Tibial artery (tissue), 4 donors: ENCODE results near the gene CCDC137.

Experiments
- DNase-seq, 2 donors: peaks; one replicate each; pipeline ENCODE4 v3.0.0-alpha.2; 2019
- H3K27ac ChIP-seq, 2 donors: fragments of 200-600 bp; sonication (generic) in 1 of 2; 1 replicate in 1 of 2; 2 replicates in 1 of 2; pipeline ENCODE4 v1.5.1; 2018 to 2019; ENCODE audit warnings: mild to moderate bottlenecking in 1 of 2
- H3K27me3 ChIP-seq, 2 donors: fragments of 200-600 bp; sonication (generic) in 1 of 2; one replicate each; pipeline versions ENCODE4 v1.5.1 to v1.6.0; 2016 to 2019
- H3K36me3 ChIP-seq, 3 donors: fragments of 200-600 bp; sonication (generic) in 2 of 3; one replicate each; pipeline ENCODE4 v1.5.1; 2016 to 2019; ENCODE audit warnings: mild to moderate bottlenecking in 2 of 3
- H3K4me1 ChIP-seq, 4 donors: fragments of 200-600 bp; sonication (generic) in 2 of 4; 1 replicate in 3 of 4; 2 replicates in 1 of 4; pipeline ENCODE4 v1.5.1; 2016 to 2019
- H3K4me3 ChIP-seq, 2 donors: fragments of 200-600 bp; sonication (generic) in 1 of 2; 1 replicate in 1 of 2; 2 replicates in 1 of 2; pipeline ENCODE4 v1.5.1; 2018 to 2019; ENCODE audit warnings: mild to moderate bottlenecking in 2 of 2
- H3K9me3 ChIP-seq, 3 donors: fragments of 200-600 bp; sonication (generic) in 1 of 3; one replicate each; pipeline ENCODE4 v1.5.1; 2016 to 2019
- intact Hi-C: fragments of 100-400 bp; cut with DNase I; formaldehyde crosslinking; loops from one replicate; pipeline ENCODE4 v1.15.0; 2023; ENCODE audit warnings: low total_unique reads
- TF ChIP-seq, protein P1 (sequence below), 2 experiments: fragments of 200-600 bp in 1 of 2; fragments of 450-650 bp in 1 of 2; IDR thresholded peaks; one replicate each; pipeline ENCODE4 v1.5.1; 2017 to 2019; ENCODE audit warnings: antibody characterized with exemption in 2 of 2, mild to moderate bottlenecking in 1 of 2, moderate library complexity in 1 of 2

The CCDC137 gene

DNA sequence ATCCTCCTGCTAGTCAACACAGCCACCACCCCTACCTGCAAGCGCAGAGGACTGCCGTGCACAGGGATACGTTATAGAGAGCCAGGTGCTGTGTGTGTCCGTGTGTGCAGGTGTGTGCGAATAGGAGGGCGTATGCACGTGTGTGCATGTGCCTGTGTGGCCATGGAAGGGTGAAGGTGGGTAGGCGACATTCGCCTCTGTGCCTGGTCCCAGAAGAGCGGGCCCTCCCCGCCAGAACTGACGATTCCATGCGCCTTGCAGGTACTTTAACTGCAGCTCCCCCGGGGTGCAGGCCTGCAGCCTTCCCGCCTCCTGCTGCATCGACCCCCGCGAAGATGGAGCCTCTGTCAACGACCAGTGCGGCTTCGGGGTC is 18.9 kb upstream of the CCDC137 start:
- intact Hi-C loops: no loop called here
- Histone ChIP-seq H3K27me3 (peaks cover 0 to 62% of the 10 kb centered on the region in 2 donors), H3K4me1 (peaks cover 0 to 10% (median 0%) of the 10 kb centered on the region in 4 donors), H3K9me3 (no peaks in the 10 kb centered on the region), H3K27ac (no peak overlapping the region), H3K4me3 (no peak overlapping the region), H3K36me3 (peaks cover 0 to 3% (median 0%) of the 10 kb centered on the region in 3 donors)
- no peak for DNase-seq
- TF ChIP-seq, protein P1, sequence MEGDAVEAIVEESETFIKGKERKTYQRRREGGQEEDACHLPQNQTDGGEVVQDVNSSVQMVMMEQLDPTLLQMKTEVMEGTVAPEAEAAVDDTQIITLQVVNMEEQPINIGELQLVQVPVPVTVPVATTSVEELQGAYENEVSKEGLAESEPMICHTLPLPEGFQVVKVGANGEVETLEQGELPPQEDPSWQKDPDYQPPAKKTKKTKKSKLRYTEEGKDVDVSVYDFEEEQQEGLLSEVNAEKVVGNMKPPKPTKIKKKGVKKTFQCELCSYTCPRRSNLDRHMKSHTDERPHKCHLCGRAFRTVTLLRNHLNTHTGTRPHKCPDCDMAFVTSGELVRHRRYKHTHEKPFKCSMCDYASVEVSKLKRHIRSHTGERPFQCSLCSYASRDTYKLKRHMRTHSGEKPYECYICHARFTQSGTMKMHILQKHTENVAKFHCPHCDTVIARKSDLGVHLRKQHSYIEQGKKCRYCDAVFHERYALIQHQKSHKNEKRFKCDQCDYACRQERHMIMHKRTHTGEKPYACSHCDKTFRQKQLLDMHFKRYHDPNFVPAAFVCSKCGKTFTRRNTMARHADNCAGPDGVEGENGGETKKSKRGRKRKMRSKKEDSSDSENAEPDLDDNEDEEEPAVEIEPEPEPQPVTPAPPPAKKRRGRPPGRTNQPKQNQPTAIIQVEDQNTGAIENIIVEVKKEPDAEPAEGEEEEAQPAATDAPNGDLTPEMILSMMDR (IDR thresholded peaks at IDR 0.05): no peak

DNA sequence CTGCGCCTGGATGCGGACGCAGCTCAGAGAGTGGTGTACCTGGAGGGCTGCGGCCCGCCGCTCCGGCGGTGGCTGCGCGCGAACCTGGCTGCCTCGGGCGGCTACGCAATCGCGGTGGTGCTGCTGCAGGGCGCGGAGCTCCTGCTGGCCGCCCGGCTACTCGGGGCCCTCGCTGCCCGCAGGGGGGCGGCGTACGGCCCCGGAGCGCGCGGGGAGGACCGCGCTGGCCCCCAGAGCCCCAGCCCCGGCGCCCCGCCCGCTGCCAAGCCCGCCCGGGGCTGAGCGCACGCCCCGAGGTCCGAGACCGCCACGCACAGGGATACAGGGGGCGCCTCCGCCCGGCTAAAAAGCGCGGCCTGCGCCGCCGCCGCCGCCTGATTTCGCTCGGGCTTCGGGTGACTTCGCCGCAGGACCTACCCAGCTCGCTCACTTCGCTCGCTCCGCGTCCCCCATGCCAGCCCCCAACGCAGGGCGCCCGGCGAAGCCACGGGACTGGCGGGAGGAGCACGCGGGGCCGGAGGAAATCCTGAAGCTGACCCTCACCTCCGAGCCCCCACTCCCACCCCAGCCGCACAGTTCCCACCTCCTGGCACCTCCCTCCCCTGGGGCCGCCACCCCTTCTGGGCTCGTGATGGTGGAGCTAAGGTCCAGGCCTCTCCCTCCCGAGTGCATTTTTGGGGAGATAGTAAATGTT is 18.4 kb upstream of the CCDC137 start:
- TF ChIP-seq, protein P1 (IDR thresholded peaks at IDR 0.05): no peak
- peaks cover 0 to 67% of the 10 kb centered on the region in 2 donors for H3K27me3 ChIP-seq

GRCh38 chr17:81648707-81649085 is 17.8 kb upstream of the CCDC137 start:
- peaks cover 0 to 72% of the 10 kb centered on the region in 2 donors for H3K27me3 ChIP-seq
- H3K4me1 ChIP-seq: peaks cover 0 to 10% (median 0%) of the 10 kb centered on the region in 4 donors
- peaks cover 0 to 3% (median 0%) of the 10 kb centered on the region in 3 donors for H3K36me3 ChIP-seq
- intact Hi-C loops: no loop called here
- H3K27ac ChIP-seq: no peak overlapping the region
- DNase-seq: no peak
- TF ChIP-seq, protein P1 (IDR thresholded peaks at IDR 0.05): no peak
- H3K9me3 ChIP-seq: no peaks in the 10 kb centered on the region
- no peak overlapping the region for H3K4me3 ChIP-seq

More for the DNA sequence above, 18.4 kb upstream of the CCDC137 start:
- no peak for DNase-seq
- no peak overlapping the region for H3K27ac ChIP-seq
- H3K4me3 ChIP-seq: no peak overlapping the region
- H3K36me3 ChIP-seq: peaks cover 0 to 3% (median 0%) of the 10 kb centered on the region in 3 donors
- intact Hi-C loops: no loop called here
- no peaks in the 10 kb centered on the region for H3K9me3 ChIP-seq
- peaks cover 0 to 10% (median 0%) of the 10 kb centered on the region in 4 donors for H3K4me1 ChIP-seq

DNA sequence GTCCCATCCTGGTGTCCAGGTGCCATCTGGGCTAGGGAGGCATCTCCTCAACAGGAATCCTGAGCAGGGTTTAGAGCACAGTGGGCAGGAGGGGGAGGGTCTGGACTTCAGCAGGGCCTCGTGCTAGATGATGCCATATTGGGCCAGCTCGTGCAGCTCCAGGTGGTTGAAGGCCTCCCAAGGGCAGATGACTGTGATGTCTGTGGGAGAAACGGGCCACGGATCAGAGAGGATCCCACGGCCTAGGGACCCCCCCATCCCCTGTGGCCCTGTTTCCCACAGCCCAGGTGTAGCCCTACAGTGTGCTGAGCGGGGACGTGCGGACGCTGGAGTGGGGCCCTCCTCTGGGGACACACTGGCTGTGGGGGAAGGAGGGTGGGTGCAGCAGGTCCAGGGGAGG is 15.6 kb upstream of the CCDC137 start:
- TF ChIP-seq, protein P1 (IDR thresholded peaks at IDR 0.05): no peak
- no peaks in the 10 kb centered on the region for H3K9me3 ChIP-seq
- peaks cover 0 to 10% (median 0%) of the 10 kb centered on the region in 4 donors for H3K4me1 ChIP-seq
- intact Hi-C loops: no loop called here
- peaks cover 0 to 86% of the 10 kb centered on the region in 2 donors for H3K27me3 ChIP-seq
- DNase-seq: no peak
- H3K4me3 ChIP-seq: no peak overlapping the region
- no peak overlapping the region for H3K27ac ChIP-seq
- H3K36me3 ChIP-seq: no peaks in the 10 kb centered on the region

GRCh38 chr17:81651692-81652091 is 14.8 kb upstream of the CCDC137 start:
- Histone ChIP-seq H3K36me3 (no peaks in the 10 kb centered on the region), H3K27ac (no peak overlapping the region), H3K9me3 (no peaks in the 10 kb centered on the region), H3K4me1 (peaks cover 0 to 10% (median 0%) of the 10 kb centered on the region in 4 donors), H3K4me3 (no peak overlapping the region), H3K27me3 (peaks cover 0 to 90% of the 10 kb centered on the region in 2 donors)
- no peak for DNase-seq
- intact Hi-C loops: no loop called here
- TF ChIP-seq, protein P1 (IDR thresholded peaks at IDR 0.05): no peak
